Stimulated activated memory B cell treated with anti-CD40 and anti-IgM and Interleukin-4, amounts not matched to agents 10 μg/mL and 1 μg/mL and 100 μg/mL, for 72 hours (primary cell): ENCODE results near the gene PLA2G4C.

Source experiments
- ATAC-seq: fragments of 150-1000 bp; cut with Tn5 transposase; 2 replicates; pipeline ENCODE4 v1.10.0; 2021
- H3K27ac Mint-ChIP-seq: one replicate; pipeline ENCODE4 v1.8.0; 2022; ENCODE audit warnings: mild to moderate bottlenecking, mixed read lengths
- H3K27me3 Mint-ChIP-seq: one replicate; pipeline ENCODE4 v1.8.0; 2022; ENCODE audit warnings: mixed read lengths
- H3K36me3 Mint-ChIP-seq: one replicate; pipeline ENCODE4 v1.8.0; 2022; ENCODE audit warnings: mixed read lengths
- H3K4me1 Mint-ChIP-seq: one replicate; pipeline ENCODE4 v1.8.0; 2022; ENCODE audit warnings: mixed read lengths
- H3K4me3 Mint-ChIP-seq: one replicate; pipeline ENCODE4 v1.8.0; 2022; ENCODE audit warnings: mild to moderate bottlenecking, moderate library complexity, mixed read lengths
- H3K9me3 Mint-ChIP-seq: one replicate; pipeline ENCODE4 v1.8.0; 2022; ENCODE audit warnings: mixed read lengths

Gene PLA2G4C

GRCh38 chr19:48051335-48052033, 59.1 kb downstream of the PLA2G4C start:
- Mint-ChIP-seq H3K4me3 (no peak overlapping the region), H3K27ac (no peak overlapping the region), H3K4me1 (no peaks in the 10 kb centered on the region), H3K27me3 (no peaks in the 10 kb centered on the region), H3K36me3 (peaks cover 71% of the 10 kb centered on the region), H3K9me3 (peaks cover 3% of the 10 kb centered on the region)
- ATAC-seq, result no peak

- Mint-ChIP-seq H3K4me1 (no peaks in the 10 kb centered on the region), H3K27me3 (peaks cover 31% of the 10 kb centered on the region), H3K27ac (no peak overlapping the region), H3K4me3 (no peak overlapping the region), H3K9me3 (peaks cover 3% of the 10 kb centered on the region), H3K36me3 (peaks cover 24% of the 10 kb centered on the region)
- no peak for ATAC-seq
Measured at GRCh38 chr19:48044561-48044960, 66.1 kb downstream of the PLA2G4C start.

GRCh38 chr19:48043675-48044258, 66.8 kb downstream of the PLA2G4C start, which contains the start of gene CABP5:
Gene CABP5, minus strand, starts transcription at chr19:48044079. Its CDS starts 157 bp downstream, at chr19:48043922.
- Mint-ChIP-seq H3K27me3 (peaks cover 39% of the 10 kb centered on the region), H3K27ac (no peak within 1 kb of the TSS), H3K36me3 (peaks cover 16% of the 10 kb centered on the region), H3K4me3 (no peak within 1 kb of the TSS), H3K9me3 (peaks cover 9% of the 10 kb centered on the region), H3K4me1 (no peaks in the 10 kb centered on the region)
- no peak for ATAC-seq

GRCh38 chr19:48041877-48042580, 68.6 kb downstream of the PLA2G4C start:
- peaks cover 9% of the 10 kb centered on the region for H3K9me3 Mint-ChIP-seq
- peaks cover 39% of the 10 kb centered on the region for H3K27me3 Mint-ChIP-seq
- no peaks in the 10 kb centered on the region for H3K36me3 Mint-ChIP-seq
- no peak overlapping the region for H3K27ac Mint-ChIP-seq
- ATAC-seq, result no peak
- no peak overlapping the region for H3K4me3 Mint-ChIP-seq
- no peaks in the 10 kb centered on the region for H3K4me1 Mint-ChIP-seq

- no peak for ATAC-seq
- peaks cover 9% of the 10 kb centered on the region for H3K9me3 Mint-ChIP-seq
- no peaks in the 10 kb centered on the region for H3K4me1 Mint-ChIP-seq
- H3K27me3 Mint-ChIP-seq, result peaks cover 35% of the 10 kb centered on the region
- no peak overlapping the region for H3K4me3 Mint-ChIP-seq
- no peak overlapping the region for H3K27ac Mint-ChIP-seq
- H3K36me3 Mint-ChIP-seq, result no peaks in the 10 kb centered on the region
Measured at GRCh38 chr19:48036765-48037164, 73.9 kb downstream of the PLA2G4C start.

GRCh38 chr19:48033604-48034003, 77.0 kb downstream of the PLA2G4C start:
- Mint-ChIP-seq H3K36me3 (no peaks in the 10 kb centered on the region), H3K27ac (no peak overlapping the region), H3K9me3 (peaks cover 4% of the 10 kb centered on the region), H3K4me1 (no peaks in the 10 kb centered on the region), H3K4me3 (no peak overlapping the region), H3K27me3 (peaks cover 26% of the 10 kb centered on the region)
- ATAC-seq, result no peak

GRCh38 chr19:48030073-48030472, 80.5 kb downstream of the PLA2G4C start:
- Mint-ChIP-seq H3K27ac (no peak overlapping the region), H3K9me3 (peaks cover 11% of the 10 kb centered on the region), H3K36me3 (no peaks in the 10 kb centered on the region), H3K27me3 (peaks cover 57% of the 10 kb centered on the region), H3K4me1 (no peaks in the 10 kb centered on the region), H3K4me3 (no peak overlapping the region)
- ATAC-seq, result no peak

- no peak overlapping the region for H3K27ac Mint-ChIP-seq
- ATAC-seq, result no peak
- no peaks in the 10 kb centered on the region for H3K4me1 Mint-ChIP-seq
- no peak overlapping the region for H3K4me3 Mint-ChIP-seq
- H3K36me3 Mint-ChIP-seq, result no peaks in the 10 kb centered on the region
- H3K27me3 Mint-ChIP-seq, result peaks cover 64% of the 10 kb centered on the region
- H3K9me3 Mint-ChIP-seq, result peaks cover 11% of the 10 kb centered on the region
Measured at GRCh38 chr19:48029431-48029830, 81.2 kb downstream of the PLA2G4C start.

GRCh38 chr19:48025480-48025879, 85.1 kb downstream of the PLA2G4C start:
- no peak overlapping the region for H3K4me3 Mint-ChIP-seq
- ATAC-seq, result no peak
- H3K9me3 Mint-ChIP-seq, result peaks cover 16% of the 10 kb centered on the region
- H3K27ac Mint-ChIP-seq, result no peak overlapping the region
- H3K27me3 Mint-ChIP-seq, result peaks cover 75% of the 10 kb centered on the region
- no peaks in the 10 kb centered on the region for H3K36me3 Mint-ChIP-seq
- H3K4me1 Mint-ChIP-seq, result no peaks in the 10 kb centered on the region

- peaks cover 76% of the 10 kb centered on the region for H3K27me3 Mint-ChIP-seq
- peaks cover 16% of the 10 kb centered on the region for H3K9me3 Mint-ChIP-seq
- H3K4me1 Mint-ChIP-seq, result no peaks in the 10 kb centered on the region
- no peak overlapping the region for H3K4me3 Mint-ChIP-seq
- H3K27ac Mint-ChIP-seq, result no peak overlapping the region
- H3K36me3 Mint-ChIP-seq, result no peaks in the 10 kb centered on the region
- no peak for ATAC-seq
Measured at GRCh38 chr19:48023518-48023917, 87.1 kb downstream of the PLA2G4C start.

GRCh38 chr19:48023011-48023410, 87.6 kb downstream of the PLA2G4C start:
- Mint-ChIP-seq H3K27ac (no peak overlapping the region), H3K27me3 (peaks cover 72% of the 10 kb centered on the region), H3K9me3 (peaks cover 14% of the 10 kb centered on the region), H3K4me3 (no peak overlapping the region), H3K4me1 (no peaks in the 10 kb centered on the region), H3K36me3 (no peaks in the 10 kb centered on the region)
- no peak for ATAC-seq

GRCh38 chr19:48020686-48021085, 89.9 kb downstream of the PLA2G4C start:
- peaks cover 5% of the 10 kb centered on the region for H3K9me3 Mint-ChIP-seq
- H3K27me3 Mint-ChIP-seq, result peaks cover 67% of the 10 kb centered on the region
- H3K4me3 Mint-ChIP-seq, result no peak overlapping the region
- no peak overlapping the region for H3K27ac Mint-ChIP-seq
- ATAC-seq, result no peak
- no peaks in the 10 kb centered on the region for H3K36me3 Mint-ChIP-seq
- no peaks in the 10 kb centered on the region for H3K4me1 Mint-ChIP-seq

- Mint-ChIP-seq H3K27ac (no peak overlapping the region), H3K9me3 (peaks cover 3% of the 10 kb centered on the region), H3K4me3 (no peak overlapping the region), H3K27me3 (peaks cover 1% of the 10 kb centered on the region), H3K4me1 (no peaks in the 10 kb centered on the region), H3K36me3 (no peaks in the 10 kb centered on the region)
- no peak for ATAC-seq
Measured at GRCh38 chr19:48010932-48011758, 99.5 kb downstream of the PLA2G4C start.

GRCh38 chr19:48006762-48007161, 103.9 kb downstream of the PLA2G4C start:
- Mint-ChIP-seq H3K27me3 (peaks cover 18% of the 10 kb centered on the region), H3K36me3 (no peaks in the 10 kb centered on the region), H3K4me3 (no peak overlapping the region)

GRCh38 chr19:48004236-48004635, 106.4 kb downstream of the PLA2G4C start:
- no peak for ATAC-seq
- peaks cover 24% of the 10 kb centered on the region for H3K27me3 Mint-ChIP-seq
- H3K9me3 Mint-ChIP-seq, result peaks cover 3% of the 10 kb centered on the region
- H3K4me1 Mint-ChIP-seq, result no peaks in the 10 kb centered on the region
- H3K4me3 Mint-ChIP-seq, result no peak overlapping the region
- no peaks in the 10 kb centered on the region for H3K36me3 Mint-ChIP-seq
- no peak overlapping the region for H3K27ac Mint-ChIP-seq

More at GRCh38 chr19:48006762-48007161, 103.9 kb downstream of the PLA2G4C start:
- H3K4me1 Mint-ChIP-seq, result no peaks in the 10 kb centered on the region
- peaks cover 3% of the 10 kb centered on the region for H3K9me3 Mint-ChIP-seq
- no peak overlapping the region for H3K27ac Mint-ChIP-seq
- ATAC-seq, result no peak
